Measurements from ENCODE around the gene AJUBA.
"Not testable (repeated sequence)": the region's sequence is repeated elsewhere in the genome, so short reads cannot be mapped to it uniquely, and the experiment has no call there.

AJUBA gene

DNA sequence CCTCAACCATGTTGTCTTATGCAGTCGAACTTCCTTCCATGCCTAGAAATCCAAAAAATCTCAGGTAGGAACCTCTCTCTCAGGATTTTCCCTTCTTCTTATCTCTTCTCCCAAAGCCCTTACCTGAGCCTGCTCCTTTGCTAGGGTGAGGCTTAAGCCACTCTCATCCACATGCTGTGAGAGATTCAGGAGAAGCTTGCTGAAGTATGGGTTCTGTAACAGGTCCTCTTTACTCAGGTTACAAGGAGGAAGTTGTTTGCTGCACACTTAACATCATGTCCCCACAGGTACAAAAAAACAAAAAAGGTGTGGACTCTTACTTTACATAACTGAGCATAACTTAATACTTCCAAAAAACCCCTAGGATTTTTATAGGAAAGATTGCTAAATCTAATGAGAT is 29.9 kb downstream of the AJUBA start:
- DNase-seq (ENCODE audit: low read depth in 2 of 2, low spot score in 1 of 2): no peak

DNA sequence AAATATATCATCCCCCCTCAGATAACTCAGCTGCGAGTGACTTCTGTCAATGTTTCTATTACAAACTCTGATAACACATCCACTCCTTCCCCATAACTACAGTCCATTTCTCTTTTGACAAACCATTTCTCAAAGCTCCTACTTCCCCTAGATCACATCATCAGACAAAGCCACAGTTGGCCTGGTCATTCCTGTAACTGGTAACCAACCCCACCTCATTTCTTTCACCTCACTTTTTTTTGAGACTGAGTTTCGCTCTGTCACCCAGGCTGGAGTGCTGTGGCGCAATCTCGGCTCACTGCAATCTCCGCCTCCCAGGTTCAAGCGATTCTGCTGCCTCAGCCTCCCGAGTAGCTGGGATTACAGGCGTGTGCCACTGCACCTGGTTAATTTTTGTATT is 30.6 kb downstream of the AJUBA start:
- DNase-seq (ENCODE audit: low read depth in 2 of 2, low spot score in 1 of 2): not testable (repeated sequence)

DNA sequence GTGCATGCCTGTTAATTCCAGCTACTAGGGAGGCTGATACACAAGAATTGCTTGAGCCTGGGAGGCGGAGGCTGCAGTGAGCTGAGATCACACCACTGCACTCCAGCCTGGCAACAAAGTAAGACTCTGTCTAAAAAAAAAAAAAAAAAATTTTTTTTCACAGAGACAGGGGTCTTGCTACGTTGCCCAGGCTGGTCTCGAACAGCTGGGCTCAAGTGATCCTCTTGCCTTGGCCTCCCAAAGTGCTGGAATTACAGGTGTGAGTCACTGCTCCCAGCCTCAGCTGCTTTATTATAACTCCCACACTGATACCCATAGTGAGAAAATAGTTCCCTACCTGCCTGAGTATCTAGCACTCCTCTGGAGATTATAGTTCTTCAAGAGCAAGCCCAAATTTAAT is 36.7 kb downstream of the AJUBA start:
- no peak for DNase-seq (ENCODE audit: low read depth in 2 of 2, low spot score in 1 of 2)

DNA sequence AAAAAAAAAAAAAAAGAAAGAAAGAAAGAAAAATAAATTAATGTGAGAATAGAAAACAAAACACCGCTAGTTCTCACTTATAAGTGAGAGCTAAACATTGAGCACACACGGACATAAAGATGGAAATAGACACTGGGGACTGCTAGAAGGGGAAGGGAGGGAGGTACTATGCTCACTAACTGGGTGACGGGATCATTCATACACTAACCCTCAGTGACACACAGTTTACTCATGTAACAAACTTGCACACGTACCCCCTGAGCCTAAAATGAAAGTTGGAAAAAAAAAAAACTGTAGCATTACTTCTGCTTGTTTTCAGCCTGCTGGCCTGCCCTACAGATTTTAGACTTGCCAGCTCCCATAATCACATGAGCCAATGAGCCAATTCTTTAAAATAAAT is 42.7 kb downstream of the AJUBA start:
- no peak for DNase-seq (ENCODE audit: low read depth in 2 of 2, low spot score in 1 of 2)

DNA sequence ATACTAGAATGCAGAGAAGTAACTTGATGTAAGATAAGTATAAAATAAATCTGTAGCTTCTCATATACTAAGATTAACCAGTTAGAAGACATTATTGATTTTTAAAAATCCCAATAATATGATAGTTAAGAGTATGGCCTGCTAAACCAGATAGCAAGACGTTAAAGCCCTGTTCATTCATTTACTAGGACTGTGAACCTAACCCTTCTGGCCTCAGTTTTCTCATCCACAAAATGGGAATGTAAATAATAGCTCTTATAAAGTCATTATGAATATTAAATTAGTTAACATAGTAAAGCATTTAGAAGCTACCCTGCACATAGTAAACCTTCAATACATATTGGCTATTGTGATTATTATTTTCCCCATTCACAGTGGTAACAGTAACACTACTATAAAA is 47.2 kb downstream of the AJUBA start:
- no peak for DNase-seq (ENCODE audit: low read depth in 2 of 2, low spot score in 1 of 2)

DNA sequence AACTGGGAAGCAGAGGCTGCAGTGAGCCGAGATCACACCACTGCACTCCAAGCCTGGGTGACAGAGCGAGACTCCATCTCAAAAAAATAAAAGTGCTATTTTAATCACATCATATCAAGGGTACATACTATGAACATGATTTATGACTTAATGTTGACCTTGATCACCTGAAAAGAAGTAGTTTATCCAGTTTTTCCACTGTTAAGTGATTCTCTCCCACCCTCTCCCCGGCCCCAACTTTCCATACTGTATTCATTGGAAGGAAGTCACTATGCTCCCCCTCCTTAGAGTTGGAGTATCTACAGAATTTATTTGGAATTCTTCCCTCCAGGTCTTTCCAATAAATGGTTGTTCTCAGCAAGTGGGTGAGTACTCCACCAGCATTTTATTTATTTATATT is 50.2 kb downstream of the AJUBA start:
- no peak for DNase-seq (ENCODE audit: low read depth in 2 of 2, low spot score in 1 of 2)

DNA sequence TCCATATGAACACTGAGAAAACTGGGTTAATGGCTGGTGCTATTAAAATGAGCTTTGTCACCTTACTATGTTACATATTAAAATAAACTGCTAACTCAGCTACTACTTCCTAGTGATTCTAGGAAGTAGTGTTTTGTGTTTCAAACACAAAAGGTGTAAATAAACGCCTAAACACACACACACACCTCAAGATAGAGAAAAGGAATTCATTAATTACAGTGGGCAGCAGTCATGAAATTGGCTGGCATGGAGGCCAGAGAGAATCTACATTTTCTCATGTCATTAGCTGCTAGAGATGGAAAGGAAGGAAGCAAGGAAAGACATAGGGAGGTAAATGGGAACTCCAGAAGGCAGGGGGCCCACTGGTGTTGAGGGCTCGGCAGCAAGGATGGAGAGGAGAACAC is 52.4 kb downstream of the AJUBA start:
- DNase-seq (ENCODE audit: low read depth in 2 of 2, low spot score in 1 of 2): no peak

DNA sequence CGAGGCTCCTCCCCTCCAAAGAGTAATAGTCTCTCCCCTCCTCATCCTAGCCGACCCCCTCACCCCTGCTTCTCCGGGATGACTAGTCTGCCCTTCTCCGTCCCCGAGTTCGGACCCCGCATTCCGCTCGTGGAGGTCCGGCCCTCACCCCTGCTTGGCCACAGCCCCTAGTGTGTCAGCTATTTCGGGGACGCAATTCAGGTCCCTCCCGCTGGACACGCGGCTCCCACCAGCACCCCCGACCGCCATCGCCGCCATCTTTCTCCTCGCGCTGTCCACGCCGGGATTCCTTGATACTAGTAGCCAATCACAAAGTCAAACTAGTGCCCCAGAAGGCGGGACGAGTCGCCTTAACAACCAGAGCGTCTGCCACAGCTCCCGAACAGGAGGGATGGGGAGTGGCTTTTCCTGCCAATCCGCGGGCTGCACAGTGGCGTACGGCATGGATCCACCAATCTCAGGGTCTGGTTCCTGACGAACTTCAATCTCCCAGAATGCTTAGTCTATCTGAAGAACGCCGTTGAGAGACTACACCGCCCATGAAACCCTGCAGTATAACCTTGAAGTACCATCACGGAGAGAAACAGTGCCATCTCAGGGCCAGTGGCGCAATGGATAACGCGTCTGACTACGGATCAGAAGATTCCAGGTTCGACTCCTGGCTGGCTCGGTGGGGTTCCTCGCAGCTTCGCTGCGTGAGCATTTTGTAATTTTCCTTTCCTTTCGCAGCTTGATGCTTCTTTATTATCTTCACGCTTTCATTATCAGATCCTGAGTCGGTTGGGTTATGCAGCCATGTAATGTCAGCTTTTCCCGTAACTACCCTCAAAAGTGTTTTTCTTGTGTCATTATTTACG is 53.0 kb downstream of the AJUBA start, which contains the start of gene PRMT5:
Gene PRMT5, minus strand, starts transcription at position 273 of the 857 bp plus-strand sequence. Its CDS starts 15 bp downstream, at position 258.
- peak; percentile 96 to 97 for DNase-seq (ENCODE audit: low read depth in 2 of 2, low spot score in 1 of 2)

DNA sequence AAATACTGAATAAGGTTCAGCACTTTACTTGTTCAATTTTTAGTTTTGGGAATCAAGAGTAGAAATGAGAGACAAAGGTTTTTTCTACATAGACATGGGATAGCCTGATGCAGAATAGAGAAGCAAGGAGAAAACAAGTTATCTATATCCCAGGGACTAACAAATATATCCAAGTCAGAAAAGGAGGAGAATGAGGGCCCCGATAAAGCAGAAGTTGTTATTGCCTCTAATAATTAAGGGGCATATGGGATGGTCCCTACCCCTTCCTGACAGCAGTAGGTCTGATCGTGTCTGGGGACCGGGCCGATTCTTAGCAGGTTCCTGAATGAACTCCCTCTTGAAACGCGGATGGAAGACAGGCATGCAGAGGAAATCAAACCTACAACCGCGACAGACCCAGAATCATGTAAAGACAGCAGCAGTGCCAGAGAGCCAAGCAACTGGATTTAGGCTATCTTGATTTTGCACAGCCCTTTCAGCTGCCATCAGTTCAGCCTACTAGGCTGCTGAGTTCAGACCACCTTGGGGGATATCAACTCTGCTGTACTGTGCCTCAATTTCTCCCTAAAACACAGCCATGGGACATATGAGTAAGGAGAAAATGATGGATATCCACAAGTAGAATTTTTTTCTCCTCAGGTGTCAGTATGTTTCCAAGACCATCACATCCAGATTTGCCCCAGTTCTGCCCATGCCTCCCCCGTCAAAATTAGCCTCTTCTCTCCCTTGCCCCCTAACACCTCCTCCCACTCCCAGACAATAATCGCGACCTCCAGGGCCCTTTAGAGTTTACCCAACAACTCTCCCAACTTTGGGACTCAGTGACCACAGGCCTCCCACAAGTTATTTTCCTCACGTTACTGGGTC is 53.9 kb downstream of the AJUBA start:
- DNase-seq (ENCODE audit: low read depth in 2 of 2, low spot score in 1 of 2): no peak

DNA sequence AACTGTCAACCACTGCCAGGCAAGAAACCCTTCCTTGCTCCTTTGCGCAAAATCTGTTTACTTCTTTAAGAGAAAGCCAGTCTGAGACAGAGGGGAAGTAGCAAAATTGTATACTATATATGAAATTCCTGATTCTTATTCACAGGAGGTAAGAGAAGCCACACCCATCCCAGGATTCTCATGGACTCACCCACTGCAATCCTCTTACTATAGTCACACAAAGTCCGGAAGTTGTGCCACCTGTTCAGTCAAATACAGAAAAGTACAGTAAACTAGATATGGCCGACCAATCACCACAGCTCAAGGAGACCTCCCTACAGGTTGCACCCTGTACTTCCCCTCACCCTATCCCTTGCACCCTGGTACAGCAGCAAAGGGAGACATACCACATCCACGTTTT is 56.0 kb downstream of the AJUBA start:
- no peak for DNase-seq (ENCODE audit: low read depth in 2 of 2, low spot score in 1 of 2)

DNA sequence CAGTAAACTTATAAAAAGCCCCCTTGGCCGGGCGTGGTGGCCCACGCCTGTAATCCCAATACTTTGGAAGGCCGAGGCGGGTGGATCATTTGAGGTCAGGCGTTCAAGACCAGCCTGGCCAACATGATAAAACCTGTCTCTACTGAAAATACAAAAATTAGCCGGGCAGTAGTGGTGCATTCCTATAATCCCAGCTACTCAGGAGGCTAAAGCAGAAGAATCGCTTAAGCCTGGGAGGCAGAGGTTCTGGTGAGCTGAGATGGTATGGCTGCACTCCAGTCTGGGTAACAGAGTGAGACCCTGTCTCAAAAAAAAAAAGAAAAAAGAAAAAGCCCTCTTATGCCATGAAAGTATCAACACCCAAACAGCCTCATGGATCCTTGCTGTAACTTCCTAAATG is 56.8 kb downstream of the AJUBA start:
- DNase-seq (ENCODE audit: low read depth in 2 of 2, low spot score in 1 of 2): no peak

DNA sequence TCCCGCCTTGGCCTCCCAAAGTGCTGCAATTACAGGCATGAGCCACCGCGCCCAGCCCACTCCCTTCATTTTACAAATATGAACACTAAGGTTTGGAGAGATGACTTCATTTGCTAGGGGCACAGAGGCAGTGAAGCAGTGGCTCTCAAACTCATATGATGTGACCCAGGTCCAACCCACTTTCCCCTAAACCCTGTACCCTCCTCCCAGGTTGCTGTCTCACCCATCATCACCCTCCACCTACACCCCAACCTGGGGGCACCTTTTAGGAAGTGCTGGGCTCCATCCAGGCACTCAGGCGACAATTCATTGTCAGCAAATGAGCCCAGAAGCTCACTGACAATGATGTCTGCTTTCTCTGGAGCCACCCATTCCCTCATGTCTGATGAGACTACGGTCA is 58.6 kb downstream of the AJUBA start:
- no peak for DNase-seq (ENCODE audit: low read depth in 2 of 2, low spot score in 1 of 2)

DNA sequence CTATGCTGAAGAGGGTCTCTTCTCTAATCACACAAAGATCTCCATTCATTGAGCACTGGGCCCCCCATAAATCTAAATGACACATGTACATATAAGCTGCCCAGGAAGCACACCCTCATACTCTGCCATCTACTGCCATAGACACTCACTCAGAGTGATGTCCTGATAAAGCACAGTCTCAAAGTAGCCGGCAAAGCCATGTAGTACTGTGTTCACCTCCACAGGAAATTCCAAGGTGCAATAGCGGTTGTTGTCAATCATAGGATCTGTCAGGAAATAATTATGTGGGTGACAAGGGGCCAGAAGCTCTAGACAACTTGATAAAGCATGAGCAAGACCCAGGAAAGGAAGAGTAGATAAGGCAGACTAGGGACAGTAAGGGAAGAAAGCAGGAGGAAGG is 60.1 kb downstream of the AJUBA start:
- DNase-seq (ENCODE audit: low read depth in 2 of 2, low spot score in 1 of 2): no peak
